ENCODE results near the gene RFX2. TPM values are rescaled to one million over a fixed set of nuclear protein-coding genes. Genes with fewer than 3 reads are reported as not detected.
"Not testable (repeated sequence)": the region's sequence is repeated elsewhere in the genome, so short reads cannot be mapped to it uniquely, and the experiment has no call there.

The RFX2 gene
- total and polyA plus RNA-seq, 8 donors: 1.8 to 14.0 (median 3.4) TPM

DNA sequence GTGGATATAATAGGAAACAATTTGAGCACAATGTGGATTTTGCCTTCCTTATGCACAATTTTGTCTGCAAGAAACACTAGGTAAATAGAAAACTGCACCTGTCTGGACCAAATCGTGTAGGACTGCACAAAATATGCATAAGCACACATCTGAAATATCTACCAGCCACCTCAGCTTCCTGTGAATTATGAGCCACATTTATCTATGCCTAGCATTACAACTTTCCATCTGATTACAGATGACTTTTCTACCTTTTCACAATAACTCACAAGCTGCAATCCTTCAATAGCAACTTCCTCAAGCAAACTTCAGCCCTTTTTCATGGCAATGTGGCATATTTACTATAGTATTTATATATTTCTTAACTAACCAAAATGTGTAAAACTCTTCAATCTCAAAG is 5.7 kb upstream of the RFX2 start:
- Histone ChIP-seq H3K9me3 (no peaks in the 10 kb centered on the region), H3K36me3 (no peaks in the 10 kb centered on the region), H3K27ac (no peak overlapping the region), H3K4me3 (no peak overlapping the region), H3K27me3 (no peaks in the 10 kb centered on the region), H3K4me1 (no peaks in the 10 kb centered on the region)
- intact Hi-C loops (cut with DNase I): loop anchor here in 1 of 3 donors (5.0 kb wide), 1 partner anchor 64 kb away; no protein-coding TSS in a partner anchor
- 37 to 39% methylated on average over 1 of the region's 1 CpG for WGBS, 2 donors
- no peak for FAIRE-seq
- no peak for DNase-seq
- no peak for ATAC-seq
- TF ChIP-seq, protein P1, sequence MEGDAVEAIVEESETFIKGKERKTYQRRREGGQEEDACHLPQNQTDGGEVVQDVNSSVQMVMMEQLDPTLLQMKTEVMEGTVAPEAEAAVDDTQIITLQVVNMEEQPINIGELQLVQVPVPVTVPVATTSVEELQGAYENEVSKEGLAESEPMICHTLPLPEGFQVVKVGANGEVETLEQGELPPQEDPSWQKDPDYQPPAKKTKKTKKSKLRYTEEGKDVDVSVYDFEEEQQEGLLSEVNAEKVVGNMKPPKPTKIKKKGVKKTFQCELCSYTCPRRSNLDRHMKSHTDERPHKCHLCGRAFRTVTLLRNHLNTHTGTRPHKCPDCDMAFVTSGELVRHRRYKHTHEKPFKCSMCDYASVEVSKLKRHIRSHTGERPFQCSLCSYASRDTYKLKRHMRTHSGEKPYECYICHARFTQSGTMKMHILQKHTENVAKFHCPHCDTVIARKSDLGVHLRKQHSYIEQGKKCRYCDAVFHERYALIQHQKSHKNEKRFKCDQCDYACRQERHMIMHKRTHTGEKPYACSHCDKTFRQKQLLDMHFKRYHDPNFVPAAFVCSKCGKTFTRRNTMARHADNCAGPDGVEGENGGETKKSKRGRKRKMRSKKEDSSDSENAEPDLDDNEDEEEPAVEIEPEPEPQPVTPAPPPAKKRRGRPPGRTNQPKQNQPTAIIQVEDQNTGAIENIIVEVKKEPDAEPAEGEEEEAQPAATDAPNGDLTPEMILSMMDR (IDR thresholded peaks at IDR 0.05): no peak

DNA sequence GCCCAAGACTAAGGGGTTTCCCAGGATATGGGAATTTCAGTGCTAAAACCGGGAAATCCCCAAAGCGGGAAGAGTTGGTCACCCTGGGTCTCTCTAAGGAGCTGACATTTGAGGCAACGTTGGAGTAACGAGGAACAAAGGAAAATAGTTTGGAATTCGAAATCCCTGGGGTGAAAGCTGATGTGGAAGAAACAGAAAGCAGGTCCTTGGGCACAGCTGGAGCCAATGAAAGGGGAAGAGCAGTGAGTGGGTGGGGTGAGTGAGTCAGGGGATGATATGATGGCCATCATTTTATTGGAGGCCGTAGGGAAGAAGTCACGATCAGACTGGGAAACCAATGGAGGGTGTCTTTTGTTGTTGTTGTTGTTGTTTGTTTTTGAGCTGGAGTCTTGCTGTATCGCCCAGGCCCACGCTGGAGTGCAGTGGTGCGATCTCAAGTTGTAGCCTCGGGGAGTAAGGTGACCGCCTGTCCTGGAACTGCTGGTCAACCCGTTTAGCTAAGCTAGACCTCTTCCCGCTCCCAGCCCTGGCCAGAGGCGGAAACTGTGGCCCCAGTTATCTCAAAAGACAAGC is 3.4 kb upstream of the RFX2 start:
- Histone ChIP-seq H3K4me1 (peaks cover 0 to 10% (median 0%) of the 10 kb centered on the region in 3 donors), H3K36me3 (no peaks in the 10 kb centered on the region), H3K27ac (no peak overlapping the region), H3K27me3 (no peaks in the 10 kb centered on the region), H3K9me3 (no peaks in the 10 kb centered on the region), H3K4me3 (no peak overlapping the region)
- TF ChIP-seq, protein P1 (IDR thresholded peaks at IDR 0.05): no peak
- ATAC-seq (no peak), DNase-seq (no peak), FAIRE-seq (no peak)
- intact Hi-C loops (cut with DNase I): no loop called here
- 69 to 77% methylated on average over 15 of the region's 15 CpGs for WGBS, 2 donors

DNA sequence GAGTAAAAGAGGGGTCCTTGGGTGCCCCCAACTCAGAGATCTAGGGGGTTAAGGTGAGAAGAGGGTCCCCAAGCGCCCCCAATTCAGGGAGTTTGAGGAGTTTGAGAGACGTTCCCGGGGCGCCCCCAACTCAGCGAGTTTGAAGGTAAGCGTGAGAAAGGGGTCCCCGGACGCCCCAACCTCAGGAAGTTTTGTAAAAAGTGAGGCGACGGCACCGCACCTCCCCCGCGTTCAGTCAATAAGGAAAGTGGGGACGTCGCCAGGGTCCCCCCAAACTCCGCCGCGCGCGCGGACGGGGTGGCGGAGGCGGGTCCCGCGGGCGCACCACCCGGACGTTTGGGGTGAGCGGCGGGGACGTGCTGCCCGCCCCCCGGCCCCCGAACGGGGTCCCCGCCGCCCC is 353 bp downstream of the RFX2 start:
- Histone ChIP-seq H3K36me3 (no peaks in the 10 kb centered on the region), H3K4me3 (peak overlapping the region; percentile 28 to 56 (median 44)), H3K4me1 (peaks cover 0 to 14% (median 0%) of the 10 kb centered on the region in 3 donors), H3K27me3 (no peaks in the 10 kb centered on the region), H3K27ac (peak overlapping the region in 1 of 4 donors; percentile 16), H3K9me3 (no peaks in the 10 kb centered on the region)
- no peak for FAIRE-seq
- TF ChIP-seq, protein P1 (IDR thresholded peaks at IDR 0.05): no peak
- 0 to 1% methylated on average over 30 to 38 of the region's 38 CpGs for WGBS, 2 donors
- intact Hi-C loops (cut with DNase I): no loop called here
- ATAC-seq: no peak
- DNase-seq: no peak

DNA sequence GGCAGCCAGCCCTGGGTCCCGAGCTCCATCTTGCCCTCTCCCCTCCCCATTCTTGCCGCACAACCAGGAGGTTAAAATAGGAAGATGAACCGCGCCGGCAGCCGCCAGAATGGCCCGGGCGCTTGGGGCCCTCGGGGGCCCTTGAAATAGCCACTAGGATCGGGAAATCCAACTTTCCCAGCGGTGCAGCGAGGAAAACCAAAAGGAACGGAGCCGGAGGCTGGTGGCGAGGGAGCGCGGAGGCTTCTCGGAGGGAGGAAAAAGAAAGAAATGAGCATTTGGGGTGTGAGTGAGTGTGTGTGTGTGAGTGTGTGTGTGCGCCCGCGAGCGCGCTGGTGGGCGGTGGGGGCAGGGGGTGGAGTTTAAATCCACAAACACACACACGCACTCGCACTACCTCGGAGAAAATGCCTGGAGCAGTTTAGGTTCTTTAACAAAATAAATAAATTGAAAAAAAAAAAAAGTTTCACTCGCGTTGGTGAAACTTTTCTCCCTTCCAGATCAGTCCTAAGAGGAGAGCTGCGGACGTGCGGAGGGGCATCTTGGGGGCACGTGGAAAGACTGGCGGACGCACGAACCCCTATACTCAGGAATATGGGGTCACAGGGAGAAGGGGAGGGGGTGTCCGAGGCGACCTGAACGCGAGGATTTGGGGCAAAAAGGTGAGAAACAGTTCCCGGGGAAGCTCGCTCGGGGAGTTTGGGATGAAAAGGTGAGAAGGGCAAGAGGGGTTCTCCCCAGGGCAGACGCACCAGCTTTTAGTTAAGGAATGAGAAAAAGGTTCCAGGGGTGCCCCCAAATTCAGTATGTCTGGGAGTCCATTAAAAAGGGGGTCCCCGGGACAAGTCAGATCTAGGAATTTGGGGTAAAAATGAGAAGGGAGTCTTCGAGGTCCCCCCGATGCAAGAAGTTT is 1.3 kb downstream of the RFX2 start:
- ATAC-seq (peak in 2 of 4 donors; percentile 6 to 20), DNase-seq (peak in 4 of 6 donors; percentile 28 to 46 (median 44)), FAIRE-seq (no peak)
- Histone ChIP-seq H3K27ac (peak overlapping the region in 3 of 4 donors; percentile 1 to 57 (median 41)), H3K4me3 (peak overlapping the region in 3 of 4 donors; percentile 1 to 56 (median 40)), H3K4me1 (peaks cover 0 to 14% (median 0%) of the 10 kb centered on the region in 3 donors), H3K27me3 (no peaks in the 10 kb centered on the region), H3K36me3 (no peaks in the 10 kb centered on the region), H3K9me3 (no peaks in the 10 kb centered on the region)
- intact Hi-C loops (cut with DNase I): no loop called here
- TF ChIP-seq, protein P1 (IDR thresholded peaks at IDR 0.05): no peak
- 2 to 4% methylated on average over 47 of the region's 47 CpGs for WGBS, 2 donors

DNA sequence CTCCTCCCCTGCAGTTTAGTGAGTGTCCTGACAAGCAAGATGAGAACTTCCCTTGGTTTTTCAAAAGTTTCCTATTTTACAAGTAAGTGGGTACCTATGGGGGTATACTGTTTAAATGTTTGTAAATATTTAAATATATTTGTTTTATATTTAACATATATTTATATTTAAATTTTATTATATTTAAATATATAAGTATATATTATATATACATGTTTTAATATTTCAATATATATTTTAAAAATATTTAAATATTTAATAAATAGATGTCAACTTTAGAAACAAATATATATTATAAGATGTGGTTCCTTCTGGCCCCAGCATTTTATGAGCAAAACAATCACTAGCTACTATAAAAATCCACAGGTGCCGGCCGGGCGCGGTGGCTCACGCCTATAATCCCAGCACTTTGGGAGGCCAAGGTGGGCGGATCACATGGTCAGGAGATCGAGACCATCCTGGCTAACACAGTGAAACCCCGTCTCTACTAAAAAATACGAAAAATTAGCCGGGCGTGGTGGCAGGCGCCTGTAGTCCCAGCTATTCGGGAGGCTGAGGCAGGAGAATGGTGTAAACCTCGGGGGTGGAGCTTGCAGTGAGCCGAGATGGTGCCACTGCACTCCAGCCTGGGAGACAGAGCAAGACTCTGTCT is 3.5 kb downstream of the RFX2 start:
- H3K36me3 ChIP-seq; DNase-seq; H3K27ac ChIP-seq; ATAC-seq; intact Hi-C loops (cut with DNase I); H3K9me3 ChIP-seq; H3K4me3 ChIP-seq; H3K27me3 ChIP-seq: not testable (repeated sequence)
- FAIRE-seq: peak; percentile 97
- 79 to 92% methylated on average over 15 of the region's 15 CpGs for WGBS, 2 donors
- H3K4me1 ChIP-seq: peaks cover 0 to 18% (median 0%) of the 10 kb centered on the region in 3 donors

Data from pancreas (tissue), 10 donors.